ENCODE measurements around the gene SLC6A20. TPM values are rescaled to one million over a fixed set of nuclear protein-coding genes. Genes with fewer than 3 reads are reported as not detected.

Gene SLC6A20
- polyA plus RNA-seq, 4 donors: 0.08 to 0.30 (median 0.10) TPM

DNA sequence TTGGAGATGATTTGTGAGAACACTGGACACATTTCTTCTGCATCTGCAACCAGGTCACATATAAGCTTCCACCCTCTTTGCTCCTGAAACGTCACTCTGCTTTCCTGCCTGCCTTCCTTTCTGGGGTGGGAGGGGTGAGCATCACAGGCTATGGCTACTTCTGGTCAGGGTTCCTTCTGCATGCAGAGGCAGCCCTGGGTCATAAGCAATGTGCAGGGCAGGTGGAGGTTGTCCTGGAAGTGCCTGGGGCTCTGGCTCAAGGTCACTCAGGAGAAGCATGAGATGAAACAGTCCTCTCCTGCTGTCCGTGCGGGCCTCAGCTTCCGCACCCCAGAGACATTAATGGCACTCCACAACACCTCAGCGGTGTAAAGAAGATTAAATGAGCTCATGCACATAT lies 15.1 kb downstream of the SLC6A20 start:
- DNase-seq (ENCODE audit: low read depth in 4 of 4, low spot score in 3 of 4): no peak

- DNase-seq (ENCODE audit: low read depth in 4 of 4, low spot score in 3 of 4): no peak
These were observed 16.3 kb downstream of the SLC6A20 start for GRCh38 chr3:45779746-45780735.

- no peak for DNase-seq (ENCODE audit: low read depth in 4 of 4, low spot score in 3 of 4)
These were observed 17.6 kb downstream of the SLC6A20 start for GRCh38 chr3:45778761-45779201.

DNA sequence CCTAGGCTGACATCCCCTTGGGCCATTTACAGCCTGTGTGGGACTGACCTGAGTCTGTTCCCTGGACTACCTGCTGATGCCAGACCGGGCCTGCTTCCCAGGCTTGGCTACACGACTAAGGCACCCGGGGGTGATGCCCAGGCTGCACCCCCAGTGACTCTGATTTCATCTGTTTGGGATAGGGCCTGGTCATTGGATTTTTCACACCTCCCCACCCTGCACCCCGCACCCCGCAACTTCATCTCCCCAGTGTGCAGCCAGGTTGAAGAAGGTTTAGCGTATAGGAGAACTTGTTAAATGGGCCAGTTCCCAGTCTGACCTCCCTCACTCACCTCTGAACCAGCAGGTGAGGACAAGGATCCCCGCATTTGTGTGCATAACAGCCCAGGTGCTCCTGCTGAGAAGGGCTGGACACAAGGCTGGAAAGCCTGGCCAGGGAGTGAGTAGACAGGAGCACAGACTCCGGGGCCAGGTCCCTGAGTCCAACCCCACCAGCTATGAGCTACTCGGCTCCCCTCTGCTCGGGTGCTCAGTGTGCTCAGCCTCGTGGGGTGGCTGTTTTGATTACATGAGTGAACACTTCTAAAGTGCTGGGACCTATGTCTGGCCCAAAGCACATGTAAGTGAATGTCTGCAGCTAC lies 18.5 kb downstream of the SLC6A20 start:
- DNase-seq (ENCODE audit: low read depth in 4 of 4, low spot score in 3 of 4): no peak

GRCh38 chr3:45777111-45777745 lies 19.1 kb downstream of the SLC6A20 start:
- DNase-seq (ENCODE audit: low read depth in 4 of 4, low spot score in 3 of 4): no peak

DNA sequence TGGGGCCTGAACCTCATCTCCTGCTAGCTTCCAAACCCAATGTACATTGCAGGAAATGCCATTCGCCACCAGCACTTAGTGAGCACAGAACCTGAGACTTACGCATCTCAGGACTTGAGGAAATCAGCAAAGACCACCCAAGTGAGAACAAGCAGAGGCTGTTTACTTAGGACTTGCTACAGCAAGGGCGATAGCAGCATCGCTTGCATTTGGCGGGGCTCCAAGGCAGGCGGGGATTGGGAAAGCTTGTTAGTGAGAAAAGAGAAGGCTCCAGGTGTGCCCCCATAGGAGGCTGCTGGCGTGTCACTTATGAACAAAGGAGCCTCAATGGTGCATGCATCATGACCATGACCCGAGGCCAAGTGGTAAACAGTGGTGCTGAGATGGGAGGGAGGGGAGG lies 19.7 kb downstream of the SLC6A20 start:
- no peak for DNase-seq (ENCODE audit: low read depth in 4 of 4, low spot score in 3 of 4)

DNA sequence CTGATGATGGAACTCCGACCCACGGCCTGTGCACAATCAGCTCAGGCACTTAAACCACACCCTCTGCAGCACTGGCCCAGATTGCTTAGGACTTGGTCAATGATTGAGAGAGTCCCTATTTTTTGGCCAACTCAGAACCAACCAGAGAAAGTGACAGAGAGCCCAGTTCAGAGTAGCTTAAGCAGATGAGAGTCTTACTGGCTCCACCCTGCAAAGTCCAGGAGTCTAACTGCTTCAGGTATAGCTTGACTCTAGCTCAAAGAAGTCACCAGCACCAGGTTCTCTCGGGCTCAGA lies 20.1 kb downstream of the SLC6A20 start:
- no peak for DNase-seq (ENCODE audit: low read depth in 4 of 4, low spot score in 3 of 4)

- no peak for DNase-seq (ENCODE audit: low read depth in 4 of 4, low spot score in 3 of 4)
These were observed 20.6 kb downstream of the SLC6A20 start for GRCh38 chr3:45775571-45776300.

- DNase-seq (ENCODE audit: low read depth in 4 of 4, low spot score in 3 of 4): no peak
These were observed 21.5 kb downstream of the SLC6A20 start for GRCh38 chr3:45774581-45775521.

DNA sequence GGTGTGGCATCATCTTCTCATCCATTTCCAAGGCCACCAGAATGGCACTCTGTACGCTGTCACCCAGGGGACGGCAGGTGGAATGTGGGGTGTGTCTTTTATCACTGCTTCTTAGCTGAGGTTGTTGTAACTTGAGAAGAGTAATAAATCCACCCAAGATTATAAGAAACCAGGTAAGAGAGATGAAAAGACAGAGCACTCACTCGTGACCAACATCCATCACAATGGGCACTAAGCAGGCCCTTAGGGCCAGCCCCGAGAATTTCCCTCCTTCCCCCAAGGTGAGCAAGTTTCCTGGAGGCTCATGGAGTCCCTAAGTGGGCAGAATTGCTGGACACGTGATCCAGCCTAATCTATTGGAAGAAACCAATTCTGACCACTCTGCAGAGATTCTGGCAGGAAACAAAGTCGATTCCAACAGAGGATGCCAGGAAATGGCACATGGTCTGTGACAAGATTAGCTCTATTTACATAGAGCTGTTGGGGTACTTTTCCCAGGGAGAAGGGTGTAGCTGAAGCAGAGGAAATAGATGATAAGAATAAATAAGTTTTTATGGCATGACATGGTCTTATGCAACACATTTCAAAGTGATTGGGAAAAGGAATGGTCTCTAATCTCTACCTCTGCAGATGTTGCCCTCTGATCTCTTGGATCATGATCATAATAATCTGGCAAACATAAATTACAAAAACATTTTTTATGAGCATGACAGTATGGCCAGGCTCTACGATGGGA lies 22.5 kb downstream of the SLC6A20 start:
- DNase-seq (ENCODE audit: low read depth in 4 of 4, low spot score in 3 of 4): no peak

- DNase-seq (ENCODE audit: low read depth in 4 of 4, low spot score in 3 of 4): no peak
These were observed 23.3 kb downstream of the SLC6A20 start for GRCh38 chr3:45773072-45773471.

- no peak for DNase-seq (ENCODE audit: low read depth in 4 of 4, low spot score in 3 of 4)
These were observed 23.8 kb downstream of the SLC6A20 start for GRCh38 chr3:45772341-45773035.

- DNase-seq (ENCODE audit: low read depth in 4 of 4, low spot score in 3 of 4): no peak
These were observed 24.5 kb downstream of the SLC6A20 start for GRCh38 chr3:45771831-45772230.

- DNase-seq (ENCODE audit: low read depth in 4 of 4, low spot score in 3 of 4): no peak
These were observed 25.1 kb downstream of the SLC6A20 start for GRCh38 chr3:45771166-45771775.

- no peak for DNase-seq (ENCODE audit: low read depth in 4 of 4, low spot score in 3 of 4)
These were observed 30.4 kb downstream of the SLC6A20 start for GRCh38 chr3:45765958-45766357.

- no peak for DNase-seq (ENCODE audit: low read depth in 4 of 4, low spot score in 3 of 4)
These were observed 31.0 kb downstream of the SLC6A20 start for GRCh38 chr3:45765266-45765851.

GRCh38 chr3:45763303-45763675 lies 33.0 kb downstream of the SLC6A20 start:
- no peak for DNase-seq (ENCODE audit: low read depth in 4 of 4, low spot score in 3 of 4)

All from right renal pelvis (tissue), 4 donors.